ENCODE data around the gene TIMP2.

The TIMP2 gene

GRCh38 chr17:78834571-78834970, 90.6 kb downstream of the TIMP2 start:
- no peak overlapping the region for H2AFZ ChIP-seq (ENCODE audit: low read depth)
- H3K79me2 ChIP-seq (ENCODE audit: insufficient read depth, low read depth), result peaks cover 91% of the 10 kb centered on the region
- H3K27ac ChIP-seq, result no peak overlapping the region
- no peak overlapping the region for H3K4me3 ChIP-seq (IDR thresholded peaks at IDR 0.05; ENCODE audit: insufficient read depth, low read depth, low read length)
- H3K27me3 ChIP-seq (ENCODE audit: insufficient read depth, low read depth), result no peaks in the 10 kb centered on the region
- H3K4me2 ChIP-seq, result no peak overlapping the region
- H3K4me1 ChIP-seq (ENCODE audit: low read depth, poor library complexity, severe bottlenecking), result peaks cover 13% of the 10 kb centered on the region
- no peak overlapping the region for H3K9ac ChIP-seq
- peaks cover 47% of the 10 kb centered on the region; the same call in 1 of the 2 replicates for H3K36me3 ChIP-seq (ENCODE audit: insufficient read depth)
- TF ChIP-seq CTCF (conservative IDR thresholded peaks at IDR 0.05; ENCODE audit: low read depth, low read length), result no peak
- H4K20me1 ChIP-seq (ENCODE audit: insufficient read depth), result peaks cover 10% of the 10 kb centered on the region; the same call in 1 of the 2 replicates

- Histone ChIP-seq H3K4me1 (ENCODE audit: low read depth, poor library complexity, severe bottlenecking) (no peaks in the 10 kb centered on the region), H3K9ac (no peak overlapping the region), H3K79me2 (ENCODE audit: insufficient read depth, low read depth) (peaks cover 75% of the 10 kb centered on the region), H2AFZ (ENCODE audit: low read depth) (no peak overlapping the region), H3K27ac (no peak overlapping the region), H3K36me3 (ENCODE audit: insufficient read depth) (peaks cover 45% of the 10 kb centered on the region; the same call in 1 of the 2 replicates), H4K20me1 (ENCODE audit: insufficient read depth) (no peaks in the 10 kb centered on the region), H3K27me3 (ENCODE audit: insufficient read depth, low read depth) (no peaks in the 10 kb centered on the region), H3K4me3 (IDR thresholded peaks at IDR 0.05; ENCODE audit: insufficient read depth, low read depth, low read length) (no peak overlapping the region), H3K4me2 (no peak overlapping the region)
- TF ChIP-seq CTCF (conservative IDR thresholded peaks at IDR 0.05; ENCODE audit: low read depth, low read length), result no peak
Observed at GRCh38 chr17:78832541-78832810, 92.7 kb downstream of the TIMP2 start.

- Histone ChIP-seq H2AFZ (ENCODE audit: low read depth) (no peak overlapping the region), H3K27me3 (ENCODE audit: insufficient read depth, low read depth) (no peaks in the 10 kb centered on the region), H3K36me3 (ENCODE audit: insufficient read depth) (peaks cover 39% of the 10 kb centered on the region; the same call in 1 of the 2 replicates), H3K4me3 (IDR thresholded peaks at IDR 0.05; ENCODE audit: insufficient read depth, low read depth, low read length) (no peak overlapping the region), H3K4me1 (ENCODE audit: low read depth, poor library complexity, severe bottlenecking) (no peaks in the 10 kb centered on the region), H3K9ac (no peak overlapping the region), H3K79me2 (ENCODE audit: insufficient read depth, low read depth) (peaks cover 69% of the 10 kb centered on the region; the same call in 1 of the 2 replicates), H3K4me2 (no peak overlapping the region), H4K20me1 (ENCODE audit: insufficient read depth) (no peaks in the 10 kb centered on the region), H3K27ac (no peak overlapping the region)
- no peak for TF ChIP-seq CTCF (conservative IDR thresholded peaks at IDR 0.05; ENCODE audit: low read depth, low read length)
Observed at GRCh38 chr17:78831688-78832540, 93.3 kb downstream of the TIMP2 start.

GRCh38 chr17:78829477-78829876, 95.7 kb downstream of the TIMP2 start:
- TF ChIP-seq CTCF (conservative IDR thresholded peaks at IDR 0.05; ENCODE audit: low read depth, low read length), result no peak
- no peaks in the 10 kb centered on the region for H3K4me1 ChIP-seq (ENCODE audit: low read depth, poor library complexity, severe bottlenecking)
- H3K27me3 ChIP-seq (ENCODE audit: insufficient read depth, low read depth), result no peaks in the 10 kb centered on the region
- H3K79me2 ChIP-seq (ENCODE audit: insufficient read depth, low read depth), result peaks cover 55% of the 10 kb centered on the region; the same call in 1 of the 2 replicates
- H3K4me3 ChIP-seq (IDR thresholded peaks at IDR 0.05; ENCODE audit: insufficient read depth, low read depth, low read length), result no peak overlapping the region
- H3K4me2 ChIP-seq, result no peak overlapping the region
- H3K9ac ChIP-seq, result no peak overlapping the region
- H3K27ac ChIP-seq, result no peak overlapping the region
- peaks cover 33% of the 10 kb centered on the region; the same call in 1 of the 2 replicates for H3K36me3 ChIP-seq (ENCODE audit: insufficient read depth)
- no peak overlapping the region for H2AFZ ChIP-seq (ENCODE audit: low read depth)
- no peaks in the 10 kb centered on the region; the same call in 1 of the 2 replicates for H4K20me1 ChIP-seq (ENCODE audit: insufficient read depth)

Data from KMS-11 (cell line).